ENCODE data around the gene NETO2.

NETO2 gene

GRCh38 chr16:47096297-47096696 lies 47.4 kb downstream of the NETO2 start:
- H3K27ac ChIP-seq, result no peak overlapping the region
- no peak for TF ChIP-seq ZFX (IDR thresholded peaks at IDR 0.05)
- no peak for TF ChIP-seq CTCF (conservative IDR thresholded peaks at IDR 0.05)

- H3K27ac ChIP-seq, result no peak overlapping the region
- TF ChIP-seq CTCF (conservative IDR thresholded peaks at IDR 0.05), result no peak
- TF ChIP-seq ZFX (IDR thresholded peaks at IDR 0.05), result no peak
Observed at GRCh38 chr16:47084198-47084597, 59.5 kb downstream of the NETO2 start.

GRCh38 chr16:47082099-47082865 lies 61.5 kb downstream of the NETO2 start:
- no peak overlapping the region for H3K27ac ChIP-seq
- TF ChIP-seq CTCF (conservative IDR thresholded peaks at IDR 0.05), result no peak

DNA sequence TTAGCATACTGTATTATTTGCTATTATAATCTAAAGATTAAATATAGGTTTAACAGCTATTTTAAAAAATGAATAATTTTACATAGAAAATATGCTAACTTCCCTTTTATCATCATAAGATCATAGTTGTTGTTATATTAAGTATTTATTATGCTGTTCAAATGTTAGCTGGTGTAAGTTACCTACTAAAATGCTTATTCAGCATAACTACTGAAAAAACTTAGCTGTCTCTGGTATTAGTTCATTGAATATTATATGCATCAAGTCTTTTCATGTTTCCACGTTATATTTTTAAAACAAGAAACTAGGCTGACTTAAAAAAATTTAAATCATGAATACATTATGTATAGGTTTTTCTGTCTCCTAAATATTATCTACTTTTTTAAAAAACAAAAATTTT lies 62.6 kb downstream of the NETO2 start:
- H3K27ac ChIP-seq, result no peak overlapping the region
- TF ChIP-seq CTCF (conservative IDR thresholded peaks at IDR 0.05), result no peak
- no peak for TF ChIP-seq ZFX (IDR thresholded peaks at IDR 0.05)

- TF ChIP-seq ZFX (IDR thresholded peaks at IDR 0.05), result no peak
- no peak for TF ChIP-seq CTCF (conservative IDR thresholded peaks at IDR 0.05)
- H3K27ac ChIP-seq, result no peak overlapping the region
Observed at GRCh38 chr16:47079860-47080259, 63.9 kb downstream of the NETO2 start.

- no peak for TF ChIP-seq CTCF (conservative IDR thresholded peaks at IDR 0.05)
- TF ChIP-seq ZFX (IDR thresholded peaks at IDR 0.05), result no peak
- no peak overlapping the region for H3K27ac ChIP-seq
Observed at GRCh38 chr16:47073223-47074155, 70.3 kb downstream of the NETO2 start.

- no peak for TF ChIP-seq ZFX (IDR thresholded peaks at IDR 0.05)
- TF ChIP-seq CTCF (conservative IDR thresholded peaks at IDR 0.05), result no peak
- H3K27ac ChIP-seq, result no peak overlapping the region
Observed at GRCh38 chr16:47072158-47072557, 71.6 kb downstream of the NETO2 start.
